GM12875 (cell line): ENCODE data around the gene PLCH2.

ENCODE experiments used
- H3K4me3 ChIP-seq: one replicate; pipeline ENCODE4 v1.5.1; 2011; ENCODE audit warnings: low read depth, low read length, control low read depth
- CTCF ChIP-seq: IDR thresholded peaks from 2 replicates; pipeline ENCODE4 v1.5.1; 2011; ENCODE audit warnings: low read depth, mild to moderate bottlenecking, control low read depth, inconsistent platforms, low read length, moderate library complexity, borderline replicate concordance; ENCODE audit not compliant: insufficient read depth

PLCH2 gene

DNA sequence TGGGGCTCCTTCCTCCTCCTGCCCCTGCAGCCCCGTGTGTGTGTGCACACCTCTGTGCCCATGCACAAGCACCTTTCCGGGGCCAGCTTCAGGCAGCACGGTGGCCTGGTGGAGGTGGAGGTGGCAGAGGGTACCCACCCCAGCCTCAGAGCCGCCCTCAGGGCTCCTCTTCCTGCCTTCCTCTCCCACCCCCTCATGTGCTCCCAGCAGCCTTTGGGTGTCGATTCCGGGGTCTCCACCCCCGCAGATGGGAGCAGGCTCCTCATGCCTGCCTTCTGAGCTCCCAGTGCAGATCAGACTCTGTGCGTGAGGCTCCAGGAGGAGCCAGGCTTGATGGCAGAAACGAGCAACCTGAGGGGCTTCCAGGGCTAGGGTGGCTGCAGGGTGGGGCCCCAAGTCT lies 29.2 kb upstream of the PLCH2 start:
- H3K4me3 ChIP-seq: no peak overlapping the region

DNA sequence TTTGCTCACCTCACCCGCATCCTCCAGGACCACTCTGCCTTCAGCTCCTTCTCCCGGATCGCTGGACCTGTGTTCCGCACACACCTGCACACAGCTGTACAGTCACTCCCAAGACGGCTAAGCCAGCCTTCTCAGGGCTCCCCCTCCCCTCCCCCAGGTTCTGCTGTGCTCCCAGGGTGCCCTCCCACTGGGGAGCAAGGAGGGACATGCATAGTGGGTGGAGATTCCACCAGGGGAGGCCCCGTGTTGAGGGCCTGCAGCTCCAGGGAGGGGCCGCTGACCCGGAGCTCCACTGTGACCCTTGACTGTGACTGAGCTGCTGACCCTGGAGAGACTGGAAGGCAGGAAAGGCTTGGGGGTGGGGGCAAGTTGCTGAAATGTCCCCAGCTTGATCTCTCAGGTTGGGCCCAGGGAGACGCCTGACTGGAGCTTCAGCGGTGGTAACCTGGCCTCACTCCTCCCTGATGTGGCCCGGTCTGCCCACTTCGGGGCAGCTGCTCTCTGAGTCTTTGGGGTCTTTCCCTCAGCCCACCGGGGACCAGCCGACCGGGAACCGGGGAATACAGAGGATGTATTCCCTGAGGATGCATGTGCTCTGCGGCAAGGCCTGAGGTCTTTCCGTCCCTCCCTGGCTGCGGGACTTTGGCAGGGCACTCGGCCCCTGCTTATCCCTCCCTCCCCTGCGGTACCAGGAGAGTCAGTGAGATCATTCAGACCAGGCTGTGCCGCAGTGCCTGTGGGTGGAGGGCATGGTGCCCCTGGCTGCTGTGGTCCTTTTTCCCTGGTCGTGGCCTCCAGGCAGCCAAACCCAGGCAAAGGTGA lies 28.6 kb upstream of the PLCH2 start:
- H3K4me3 ChIP-seq: no peak overlapping the region
- TF ChIP-seq CTCF: no peak

More for the DNA sequence above, 29.2 kb upstream of the PLCH2 start:
- no peak for TF ChIP-seq CTCF

DNA sequence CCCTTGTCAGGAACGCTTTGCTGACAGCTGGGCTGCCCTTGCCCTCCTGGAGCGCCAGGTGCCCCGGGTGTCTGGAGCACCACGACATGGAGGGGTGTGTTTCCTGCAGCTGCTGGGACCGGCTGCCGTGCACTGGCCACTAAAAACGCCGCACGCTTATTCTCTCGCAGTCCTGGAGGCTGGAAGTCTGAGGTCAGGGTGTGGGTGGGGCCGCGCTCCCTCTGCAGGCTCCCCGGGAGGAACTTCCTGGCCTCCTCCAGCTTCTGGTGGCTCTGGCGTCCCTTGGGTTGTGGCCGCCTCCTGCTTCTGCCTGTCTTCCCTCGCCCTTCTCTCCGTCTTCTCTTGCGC lies 28.0 kb upstream of the PLCH2 start:
- no peak overlapping the region for H3K4me3 ChIP-seq

DNA sequence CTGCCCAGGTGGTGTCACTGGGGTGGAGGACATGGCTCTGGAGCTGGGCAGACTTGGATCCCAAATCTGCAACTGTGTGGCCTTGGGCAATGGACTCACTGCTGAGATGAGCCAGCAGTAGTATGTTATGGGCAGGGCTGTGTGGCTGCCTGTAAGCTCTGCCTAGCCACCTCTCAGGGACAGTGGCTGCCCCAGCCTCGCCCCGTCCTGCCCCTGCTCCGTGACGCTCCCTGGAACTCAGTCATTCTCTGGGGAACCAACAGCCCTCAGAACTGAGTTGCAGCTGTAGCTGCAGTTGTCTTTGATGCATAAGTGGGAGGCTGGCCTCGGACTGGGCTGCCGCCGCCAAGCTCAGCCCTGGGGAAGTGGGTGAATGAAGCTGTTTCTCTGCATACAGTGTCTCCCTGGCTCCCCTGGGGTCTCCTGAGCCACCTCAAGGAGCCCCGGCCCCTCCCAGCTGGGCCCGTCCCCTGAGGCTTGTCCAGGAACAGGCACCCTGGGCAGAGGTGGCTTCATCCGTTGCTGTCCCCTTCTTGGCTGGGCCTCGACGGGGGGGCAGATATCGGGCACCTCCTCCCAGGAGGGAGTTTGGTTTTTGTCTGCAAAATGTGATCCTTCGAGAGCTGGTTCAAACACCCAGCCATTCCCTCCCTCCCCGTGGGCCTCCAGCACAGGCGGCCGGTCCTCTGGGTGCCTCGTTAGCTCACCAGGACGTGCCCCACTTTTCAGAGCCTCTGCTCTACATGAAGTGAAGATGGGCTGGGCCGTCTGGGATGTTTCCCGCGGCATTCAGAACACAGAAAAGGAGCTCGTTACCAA lies 26.2 kb upstream of the PLCH2 start:
- no peak for TF ChIP-seq CTCF
- H3K4me3 ChIP-seq: no peak overlapping the region

More for the DNA sequence above, 28.0 kb upstream of the PLCH2 start:
- no peak for TF ChIP-seq CTCF

DNA sequence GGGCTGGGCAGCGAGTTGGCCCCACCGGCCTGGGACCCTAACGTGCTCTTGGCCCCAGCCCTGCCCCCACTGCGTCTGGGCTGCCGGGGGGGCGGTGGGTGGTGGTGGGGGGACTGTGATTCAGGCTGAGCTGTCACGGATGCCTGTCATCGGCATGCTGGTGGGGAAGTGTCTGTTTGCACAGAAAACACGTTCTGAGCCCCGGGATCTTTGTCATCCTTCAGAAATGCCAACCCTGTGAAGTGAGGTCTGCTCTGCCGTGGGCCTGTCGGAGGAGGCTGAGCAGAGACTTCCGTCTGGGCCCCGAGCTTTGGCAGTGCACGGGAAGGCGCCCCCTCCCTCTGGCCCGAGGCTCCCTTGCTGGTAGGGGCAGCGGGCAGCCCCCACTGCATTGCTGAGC lies 24.3 kb upstream of the PLCH2 start:
- H3K4me3 ChIP-seq: no peak overlapping the region
- no peak for TF ChIP-seq CTCF

- TF ChIP-seq CTCF: no peak
- H3K4me3 ChIP-seq: no peak overlapping the region
Measured at GRCh38 chr1:2452201-2452931, 23.7 kb upstream of the PLCH2 start.

DNA sequence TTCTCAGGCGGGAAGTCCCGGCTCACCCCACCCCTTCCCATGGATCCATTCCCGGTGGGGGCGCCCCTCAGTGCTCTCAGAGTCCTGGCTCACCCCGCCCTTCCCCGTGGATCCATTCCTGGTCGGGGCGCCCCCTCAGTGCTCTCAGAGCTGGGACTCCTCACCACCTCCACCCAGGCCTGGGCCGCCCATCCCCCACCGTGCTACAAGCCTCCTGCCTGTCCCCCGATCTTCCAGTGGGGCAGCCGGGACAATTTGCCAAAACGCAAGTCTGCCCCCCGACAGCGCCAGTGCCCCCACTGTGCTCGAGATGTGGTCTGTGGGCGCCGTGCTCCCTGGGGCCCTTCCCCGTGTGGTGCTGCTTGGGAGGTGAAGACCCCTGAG lies 23.2 kb upstream of the PLCH2 start:
- TF ChIP-seq CTCF: no peak
- no peak overlapping the region for H3K4me3 ChIP-seq
